NCI-H2081 treated with DMSO at 0.1 percent for 48 hours (cell line): ENCODE measurements around the gene CDX1.
A peak's percentile ranks its signal among the peaks of the same experiment; 100 is the strongest.

Experiments
- DNase-seq: peaks from one replicate; lab custom pipeline; 2025; lab: John Stamatoyannopoulos, UW

CDX1 gene

GRCh38 chr5:150208187-150209098 lies 41.9 kb downstream of the CDX1 start:
- DNase-seq: no peak

GRCh38 chr5:150209099-150209635 lies 42.6 kb downstream of the CDX1 start:
- no peak for DNase-seq

- DNase-seq: no peak
Measured at GRCh38 chr5:150210644-150211043, 44.1 kb downstream of the CDX1 start.

- no peak for DNase-seq
Measured at GRCh38 chr5:150211156-150212030, 44.8 kb downstream of the CDX1 start.

GRCh38 chr5:150213530-150213929 lies 47.0 kb downstream of the CDX1 start:
- DNase-seq: no peak

- no peak for DNase-seq
Measured at GRCh38 chr5:150214289-150214688, 47.7 kb downstream of the CDX1 start.

GRCh38 chr5:150215979-150216944 lies 49.7 kb downstream of the CDX1 start:
- DNase-seq: no peak

GRCh38 chr5:150217038-150217437 lies 50.5 kb downstream of the CDX1 start:
- no peak for DNase-seq

GRCh38 chr5:150217873-150218692 lies 51.5 kb downstream of the CDX1 start:
- DNase-seq: peak; percentile 33

GRCh38 chr5:150218693-150219035 lies 52.1 kb downstream of the CDX1 start:
- no peak for DNase-seq

GRCh38 chr5:150219142-150219541 lies 52.6 kb downstream of the CDX1 start:
- DNase-seq: no peak

GRCh38 chr5:150219861-150220260 lies 53.3 kb downstream of the CDX1 start:
- no peak for DNase-seq

GRCh38 chr5:150221471-150221870 lies 54.9 kb downstream of the CDX1 start:
- DNase-seq: no peak

GRCh38 chr5:150222906-150223305 lies 56.3 kb downstream of the CDX1 start:
- no peak for DNase-seq

GRCh38 chr5:150223474-150223873 lies 56.9 kb downstream of the CDX1 start:
- no peak for DNase-seq

GRCh38 chr5:150224483-150225027 lies 58.0 kb downstream of the CDX1 start:
- no peak for DNase-seq

- DNase-seq: no peak
Measured at GRCh38 chr5:150227036-150227435, 60.5 kb downstream of the CDX1 start.

GRCh38 chr5:150227606-150228273 lies 61.2 kb downstream of the CDX1 start:
- DNase-seq: no peak

GRCh38 chr5:150229571-150229970 lies 63.0 kb downstream of the CDX1 start:
- no peak for DNase-seq

- no peak for DNase-seq
Measured at GRCh38 chr5:150230842-150231241, 64.3 kb downstream of the CDX1 start.
